GM19467 (cell line): ENCODE data around the gene USP12.
A peak's percentile ranks its signal among the peaks of the same experiment; 100 is the strongest.

Experiments
- ATAC-seq: cut with Tn5 transposase; IDR thresholded peaks from one replicate; pipeline ENCODE4 v1.9.1; 2021; ENCODE audit warnings: mild to moderate bottlenecking, moderate library complexity; ENCODE audit not compliant: unreplicated experiment

Gene USP12

GRCh38 chr13:27186295-27186694 lies 14.7 kb upstream of the USP12 start:
- no peak for ATAC-seq

GRCh38 chr13:27183561-27184147 lies 12.0 kb upstream of the USP12 start:
- no peak for ATAC-seq

GRCh38 chr13:27182844-27183497 lies 11.4 kb upstream of the USP12 start:
- ATAC-seq = no peak

- no peak for ATAC-seq
These were observed 10.4 kb upstream of the USP12 start for GRCh38 chr13:27182054-27182453.

- ATAC-seq = no peak
These were observed 6.2 kb upstream of the USP12 start for GRCh38 chr13:27177852-27178251.

- ATAC-seq = no peak
These were observed 5.1 kb upstream of the USP12 start for GRCh38 chr13:27176470-27177410.

GRCh38 chr13:27174766-27175455 lies 3.3 kb upstream of the USP12 start:
- no peak for ATAC-seq

GRCh38 chr13:27172495-27172842 lies 858 bp upstream of the USP12 start:
- ATAC-seq = no peak

- ATAC-seq = peak; percentile 70
These were observed 350 bp upstream of the USP12 start for GRCh38 chr13:27171827-27172494.

- peak; percentile 1 for ATAC-seq
These were observed 931 bp downstream of the USP12 start for GRCh38 chr13:27170516-27171243.

GRCh38 chr13:27170221-27170515 lies 1.4 kb downstream of the USP12 start:
- ATAC-seq = no peak

GRCh38 chr13:27168906-27169657 lies 2.5 kb downstream of the USP12 start:
- no peak for ATAC-seq

GRCh38 chr13:27168086-27168485 lies 3.5 kb downstream of the USP12 start:
- no peak for ATAC-seq

GRCh38 chr13:27166313-27166712 lies 5.3 kb downstream of the USP12 start:
- ATAC-seq = no peak

GRCh38 chr13:27161980-27162379 lies 9.6 kb downstream of the USP12 start:
- no peak for ATAC-seq

- no peak for ATAC-seq
These were observed 10.2 kb downstream of the USP12 start for GRCh38 chr13:27161423-27161822.

- no peak for ATAC-seq
These were observed 10.8 kb downstream of the USP12 start for GRCh38 chr13:27160657-27161295.

- no peak for ATAC-seq
These were observed 11.6 kb downstream of the USP12 start for GRCh38 chr13:27159806-27160563.
